ENCODE results near the gene COL18A1. TPM values are rescaled to one million over a fixed set of nuclear protein-coding genes. Genes with fewer than 3 reads are reported as not detected.

The COL18A1 gene
- total RNA-seq, 1 donor from 2014 or later: 52.6 TPM

DNA sequence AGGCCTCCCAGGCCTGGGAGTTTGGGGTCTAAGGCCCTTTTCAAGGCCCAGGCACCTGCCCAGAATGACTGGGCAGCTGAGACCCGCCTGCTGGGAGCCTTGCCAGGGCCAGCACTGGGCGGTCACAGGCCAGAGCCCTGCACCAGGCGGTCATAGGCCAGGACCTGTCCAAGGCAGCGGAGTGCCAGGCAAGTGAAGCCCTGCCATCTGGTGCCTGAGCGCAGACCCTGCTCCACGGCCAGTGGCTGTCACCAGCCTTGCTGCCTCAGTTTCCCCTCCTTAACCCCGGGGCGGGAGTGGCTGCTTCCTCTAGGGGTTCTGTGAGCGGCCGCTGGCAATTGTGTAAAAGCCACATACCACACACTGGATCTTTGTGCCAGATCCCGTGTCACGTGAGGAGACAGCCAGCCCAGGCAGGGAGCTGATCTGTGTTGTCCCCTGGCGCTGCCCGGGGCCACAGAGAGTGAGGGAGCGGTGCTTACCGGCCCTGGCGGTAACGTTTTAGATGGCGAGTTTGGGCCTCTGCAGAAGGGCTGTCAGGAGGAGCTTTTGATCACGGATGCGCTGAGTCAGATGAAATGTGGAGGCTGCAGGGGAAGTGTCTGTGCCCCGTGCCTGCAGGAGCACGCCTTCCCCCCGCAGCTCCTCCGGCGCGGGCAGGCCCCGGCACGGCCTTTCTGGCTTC is 4.6 kb downstream of the COL18A1 start:
- Histone ChIP-seq H4K20me1 (ENCODE audit: low read depth) (peaks cover 82% of the 10 kb centered on the region), H3K4me2 (no peak overlapping the region), H3K9me3 (ENCODE audit: low read depth) (no peaks in the 10 kb centered on the region), H2AFZ (replicated peaks) (no peak overlapping the region), H3K4me1 (peaks cover 60% of the 10 kb centered on the region), H3K36me3 (no peaks in the 10 kb centered on the region), H3K27ac (no peak overlapping the region), H3F3A (ENCODE audit: low read depth) (peaks cover 35% of the 10 kb centered on the region), H3K79me2 (ENCODE audit: low read depth) (peaks cover 96% of the 10 kb centered on the region), H3K27me3 (peaks cover under 1% of the 10 kb centered on the region), H3K4me3 (no peak overlapping the region), H3K9ac (no peak overlapping the region)
- DNase-seq (ENCODE audit: low spot score): no peak
- peak overlapping the region; percentile 10 for H3K4me3 Mint-ChIP-seq
- peaks cover 13% of the 10 kb centered on the region for H3K27me3 Mint-ChIP-seq (ENCODE audit: insufficient read depth, low read depth)
- H3K36me3 Mint-ChIP-seq: no peaks in the 10 kb centered on the region
- peaks cover 70% of the 10 kb centered on the region for H3K4me1 Mint-ChIP-seq
- peak overlapping the region; percentile 37 for H3K27ac Mint-ChIP-seq
- TF ChIP-seq, protein P1, sequence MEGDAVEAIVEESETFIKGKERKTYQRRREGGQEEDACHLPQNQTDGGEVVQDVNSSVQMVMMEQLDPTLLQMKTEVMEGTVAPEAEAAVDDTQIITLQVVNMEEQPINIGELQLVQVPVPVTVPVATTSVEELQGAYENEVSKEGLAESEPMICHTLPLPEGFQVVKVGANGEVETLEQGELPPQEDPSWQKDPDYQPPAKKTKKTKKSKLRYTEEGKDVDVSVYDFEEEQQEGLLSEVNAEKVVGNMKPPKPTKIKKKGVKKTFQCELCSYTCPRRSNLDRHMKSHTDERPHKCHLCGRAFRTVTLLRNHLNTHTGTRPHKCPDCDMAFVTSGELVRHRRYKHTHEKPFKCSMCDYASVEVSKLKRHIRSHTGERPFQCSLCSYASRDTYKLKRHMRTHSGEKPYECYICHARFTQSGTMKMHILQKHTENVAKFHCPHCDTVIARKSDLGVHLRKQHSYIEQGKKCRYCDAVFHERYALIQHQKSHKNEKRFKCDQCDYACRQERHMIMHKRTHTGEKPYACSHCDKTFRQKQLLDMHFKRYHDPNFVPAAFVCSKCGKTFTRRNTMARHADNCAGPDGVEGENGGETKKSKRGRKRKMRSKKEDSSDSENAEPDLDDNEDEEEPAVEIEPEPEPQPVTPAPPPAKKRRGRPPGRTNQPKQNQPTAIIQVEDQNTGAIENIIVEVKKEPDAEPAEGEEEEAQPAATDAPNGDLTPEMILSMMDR (IDR thresholded peaks at IDR 0.05): no peak
- no peak for TF ChIP-seq EZH2 (IDR thresholded peaks at IDR 0.05)
- TF ChIP-seq EZH2phosphoT487 (IDR thresholded peaks at IDR 0.05): no peak
- no peaks in the 10 kb centered on the region for H3K9me3 Mint-ChIP-seq

GRCh38 chr21:45410151-45410864 is 5.3 kb downstream of the COL18A1 start:
- no peak for TF ChIP-seq EZH2phosphoT487 (IDR thresholded peaks at IDR 0.05)
- TF ChIP-seq, protein P1 (IDR thresholded peaks at IDR 0.05): no peak
- no peak for TF ChIP-seq EZH2 (IDR thresholded peaks at IDR 0.05)
- Histone ChIP-seq H3F3A (ENCODE audit: low read depth) (peaks cover 35% of the 10 kb centered on the region), H2AFZ (replicated peaks) (no peak overlapping the region), H3K4me1 (peaks cover 60% of the 10 kb centered on the region), H3K4me2 (no peak overlapping the region), H3K9ac (no peak overlapping the region), H4K20me1 (ENCODE audit: low read depth) (peaks cover 88% of the 10 kb centered on the region), H3K27me3 (no peaks in the 10 kb centered on the region), H3K79me2 (ENCODE audit: low read depth) (peaks cover 100% of the 10 kb centered on the region), H3K27ac (no peak overlapping the region), H3K9me3 (ENCODE audit: low read depth) (no peaks in the 10 kb centered on the region), H3K4me3 (no peak overlapping the region), H3K36me3 (no peaks in the 10 kb centered on the region)
- peak overlapping the region; percentile 87 for H3K27ac Mint-ChIP-seq
- no peaks in the 10 kb centered on the region for H3K36me3 Mint-ChIP-seq
- H3K4me1 Mint-ChIP-seq: peaks cover 74% of the 10 kb centered on the region
- H3K27me3 Mint-ChIP-seq (ENCODE audit: insufficient read depth, low read depth): peaks cover 13% of the 10 kb centered on the region
- no peak for DNase-seq (ENCODE audit: low spot score)
- no peaks in the 10 kb centered on the region for H3K9me3 Mint-ChIP-seq
- peak overlapping the region; percentile 73 for H3K4me3 Mint-ChIP-seq

GRCh38 chr21:45410865-45411809 is 6.2 kb downstream of the COL18A1 start:
- H3K36me3 ChIP-seq: no peaks in the 10 kb centered on the region
- H3K9ac ChIP-seq: no peak overlapping the region
- Mint-ChIP-seq H3K4me1 (peaks cover 74% of the 10 kb centered on the region), H3K4me3 (no peak overlapping the region), H3K36me3 (no peaks in the 10 kb centered on the region), H3K27me3 (ENCODE audit: insufficient read depth, low read depth) (peaks cover 13% of the 10 kb centered on the region), H3K9me3 (no peaks in the 10 kb centered on the region), H3K27ac (no peak overlapping the region)
- peaks cover 31% of the 10 kb centered on the region for H3F3A ChIP-seq (ENCODE audit: low read depth)
- peaks cover 97% of the 10 kb centered on the region for H4K20me1 ChIP-seq (ENCODE audit: low read depth)
- no peak overlapping the region for H2AFZ ChIP-seq (replicated peaks)
- no peak overlapping the region for H3K4me3 ChIP-seq
- no peaks in the 10 kb centered on the region for H3K9me3 ChIP-seq (ENCODE audit: low read depth)
- DNase-seq (ENCODE audit: low spot score): no peak
- H3K27ac ChIP-seq: no peak overlapping the region
- no peak for TF ChIP-seq EZH2 (IDR thresholded peaks at IDR 0.05)
- TF ChIP-seq, protein P1 (IDR thresholded peaks at IDR 0.05): no peak
- no peak for TF ChIP-seq EZH2phosphoT487 (IDR thresholded peaks at IDR 0.05)
- no peaks in the 10 kb centered on the region for H3K27me3 ChIP-seq
- H3K4me2 ChIP-seq: no peak overlapping the region
- H3K4me1 ChIP-seq: peaks cover 58% of the 10 kb centered on the region
- H3K79me2 ChIP-seq (ENCODE audit: low read depth): peaks cover 100% of the 10 kb centered on the region
